Caco-2 (cell line): Measurements from ENCODE around the gene OSBPL5. TPM values are rescaled to one million over a fixed set of nuclear protein-coding genes. Genes with fewer than 3 reads are reported as not detected.

Experiments
- BruUV-seq: library from RNA; stranded (reverse); fragments of 400-500 nt; replicated peaks from 2 replicates; lab custom pipeline; 2021; lab: Mats Ljungman, UMichigan
- CTCF ChIA-PET: fragments of 300-600 bp; sonication (Branson Sonifier 250); formaldehyde crosslinking; loops from one replicate; lab custom pipeline; 2022; ENCODE audit warnings: antibody characterized with exemption; lab: Charles Lee
- POLR2A ChIA-PET: fragments of 300-600 bp; sonication (Branson Sonifier 250); formaldehyde crosslinking; loops from one replicate; lab custom pipeline; 2022; ENCODE audit warnings: antibody characterized with exemption; lab: Charles Lee
- DNase-seq, 2 experiments: peaks; one replicate each; pipeline versions ENCODE4 v3.0.0 to v3.0.0-alpha.2; 2020 to 2022
- H3K27me3 ChIP-seq: replicated peaks from 2 replicates; pipeline ENCODE4 v1.6.0; 2011; ENCODE audit warnings: low read length; ENCODE audit not compliant: control insufficient read depth, insufficient read depth
- H3K36me3 ChIP-seq: 2 replicates; pipeline ENCODE4 v1.5.1; 2011; ENCODE audit warnings: low read length; ENCODE audit not compliant: control insufficient read depth, insufficient read depth
- H3K4me1 ChIP-seq: fragments of 250-450 bp; sonication (Bioruptor Pico); 2 replicates; pipeline ENCODE4 v1.5.1; 2020; ENCODE audit warnings: mild to moderate bottlenecking
- H3K4me3 ChIP-seq: 2 replicates; pipeline ENCODE4 v1.5.1; 2011; ENCODE audit warnings: low read depth, mild to moderate bottlenecking, control low read depth, low read length
- H3K9me3 ChIP-seq: fragments of 250-450 bp; sonication (Bioruptor Pico); 2 replicates; pipeline ENCODE4 v1.5.1; 2020; ENCODE audit warnings: mild to moderate bottlenecking, moderate library complexity
- H3K27ac Mint-ChIP-seq: one replicate; pipeline ENCODE4 v1.8.0; 2022; ENCODE audit warnings: mixed read lengths; ENCODE audit not compliant: unreplicated experiment
- H3K27me3 Mint-ChIP-seq: one replicate; pipeline ENCODE4 v1.8.0; 2022; ENCODE audit warnings: mixed read lengths; ENCODE audit not compliant: insufficient read depth, unreplicated experiment
- H3K36me3 Mint-ChIP-seq: one replicate; pipeline ENCODE4 v1.8.0; 2022; ENCODE audit warnings: mild to moderate bottlenecking, mixed read lengths; ENCODE audit not compliant: insufficient read depth, unreplicated experiment
- H3K4me1 Mint-ChIP-seq: one replicate; pipeline ENCODE4 v1.8.0; 2022; ENCODE audit warnings: low read depth, mixed read lengths; ENCODE audit not compliant: unreplicated experiment
- H3K4me3 Mint-ChIP-seq: one replicate; pipeline ENCODE4 v1.8.0; 2022; ENCODE audit warnings: mild to moderate bottlenecking, moderate library complexity, mixed read lengths; ENCODE audit not compliant: unreplicated experiment
- H3K9me3 Mint-ChIP-seq: one replicate; pipeline ENCODE4 v1.8.0; 2022; ENCODE audit warnings: mixed read lengths; ENCODE audit not compliant: unreplicated experiment
- CTCF ChIP-seq, 2 experiments: fragments of 200-600 bp in 1 of 2; IDR thresholded peaks; 1 replicate in 1 of 2; 2 replicates in 1 of 2; pipeline versions ENCODE4 v1.5.1 to v1.8.0; 2011 to 2022; ENCODE audit warnings: antibody characterized with exemption in 1 of 2, control low read depth in 1 of 2, inconsistent platforms in 1 of 2, low read depth in 1 of 2, low read length in 1 of 2, mild to moderate bottlenecking in 1 of 2, moderate library complexity in 1 of 2; ENCODE audit not compliant: insufficient read depth in 1 of 2, severe bottlenecking in 1 of 2, unreplicated experiment in 1 of 2
- intact Hi-C: fragments of 100-400 bp; cut with micrococcal nuclease; formaldehyde crosslinking; loops from one replicate; pipeline ENCODE4 v1.10.0; 2022; ENCODE audit not compliant: unreplicated experiment
- total RNA-seq: library from RNA; stranded (reverse); gene quantifications from 2 replicates; pipeline ENCODE4 v1.2.3, GENCODE V29; 2022

OSBPL5 gene
- total RNA-seq, 1 experiment from 2014 or later, result 4.9 TPM

GRCh38 chr11:3103076-3103475 lies 62.0 kb downstream of the OSBPL5 start:
- Mint-ChIP-seq H3K4me1 (no peaks in the 10 kb centered on the region), H3K9me3 (no peaks in the 10 kb centered on the region), H3K4me3 (no peak overlapping the region), H3K27me3 (peaks cover 5% of the 10 kb centered on the region), H3K36me3 (no peaks in the 10 kb centered on the region), H3K27ac (no peak overlapping the region)
- POLR2A ChIA-PET, result no interaction called here
- H3K9me3 ChIP-seq, result no peaks in the 10 kb centered on the region
- intact Hi-C loops, result no loop called here
- no peaks in the 10 kb centered on the region for H3K27me3 ChIP-seq
- H3K36me3 ChIP-seq, result no peaks in the 10 kb centered on the region
- no peak for DNase-seq
- CTCF ChIA-PET, result no interaction called here
- no TSS peak for BruUV-seq
- H3K4me1 ChIP-seq, result no peaks in the 10 kb centered on the region
- no peak overlapping the region for H3K4me3 ChIP-seq
- no peak for TF ChIP-seq CTCF (IDR thresholded peaks at IDR 0.05; ENCODE audit: insufficient read depth in 1 of 2, low read depth in 1 of 2, low read length in 1 of 2, severe bottlenecking in 1 of 2, unreplicated experiment in 1 of 2)

- no peak overlapping the region for H3K27ac Mint-ChIP-seq
- intact Hi-C loops, result no loop called here
- no TSS peak for BruUV-seq
- Histone ChIP-seq H3K9me3 (no peaks in the 10 kb centered on the region), H3K4me3 (no peak overlapping the region), H3K27me3 (no peaks in the 10 kb centered on the region), H3K36me3 (no peaks in the 10 kb centered on the region), H3K4me1 (no peaks in the 10 kb centered on the region)
- H3K27me3 Mint-ChIP-seq, result peaks cover 7% of the 10 kb centered on the region
- no peaks in the 10 kb centered on the region for H3K9me3 Mint-ChIP-seq
- CTCF ChIA-PET, result no interaction called here
- H3K4me1 Mint-ChIP-seq, result no peaks in the 10 kb centered on the region
- no peak overlapping the region for H3K4me3 Mint-ChIP-seq
- H3K36me3 Mint-ChIP-seq, result no peaks in the 10 kb centered on the region
- no peak for TF ChIP-seq CTCF (IDR thresholded peaks at IDR 0.05; ENCODE audit: insufficient read depth in 1 of 2, low read depth in 1 of 2, low read length in 1 of 2, severe bottlenecking in 1 of 2, unreplicated experiment in 1 of 2)
- POLR2A ChIA-PET, result no interaction called here
- DNase-seq, result no peak
These were observed 62.5 kb downstream of the OSBPL5 start for GRCh38 chr11:3102641-3102921.

GRCh38 chr11:3101921-3102640 lies 63.0 kb downstream of the OSBPL5 start:
- H3K4me1 ChIP-seq, result no peaks in the 10 kb centered on the region
- Mint-ChIP-seq H3K9me3 (no peaks in the 10 kb centered on the region), H3K4me1 (no peaks in the 10 kb centered on the region), H3K27me3 (peaks cover 7% of the 10 kb centered on the region), H3K4me3 (no peak overlapping the region), H3K27ac (no peak overlapping the region), H3K36me3 (no peaks in the 10 kb centered on the region)
- intact Hi-C loops, result no loop called here
- DNase-seq, result no peak
- H3K4me3 ChIP-seq, result no peak overlapping the region
- ChIA-PET CTCF (no interaction called here), POLR2A (no interaction called here)
- H3K27me3 ChIP-seq, result no peaks in the 10 kb centered on the region
- no peaks in the 10 kb centered on the region for H3K36me3 ChIP-seq
- no peak for TF ChIP-seq CTCF (IDR thresholded peaks at IDR 0.05; ENCODE audit: insufficient read depth in 1 of 2, low read depth in 1 of 2, low read length in 1 of 2, severe bottlenecking in 1 of 2, unreplicated experiment in 1 of 2)
- BruUV-seq, result no TSS peak
- H3K9me3 ChIP-seq, result no peaks in the 10 kb centered on the region
